Motor neuron (in vitro differentiated cells): ENCODE measurements around the gene CDX1. TPM values are rescaled to one million over a fixed set of nuclear protein-coding genes. Genes with fewer than 3 reads are reported as not detected.

Source experiments
- ATAC-seq, 8 experiments: fragments of 200-7000 bp; cut with Tn5 transposase; replicated peaks in 6 of 8; 2 replicates each; pipeline ENCODE4 v1.8.0; 2021; ENCODE audit warnings: mild to moderate bottlenecking in 8 of 8, moderate library complexity in 8 of 8
- H3K27ac ChIP-seq, 2 donors: fragments of 250-450 bp; sonication (Bioruptor Pico); 2 replicates each; pipeline ENCODE4 v1.9.0; 2021; ENCODE audit warnings: antibody characterized with exemption in 2 of 2, mild to moderate bottlenecking in 2 of 2, moderate library complexity in 1 of 2
- H3K4me1 ChIP-seq, 2 donors: fragments of 250-450 bp; sonication (Bioruptor Pico); replicated peaks in 1 of 2; 2 replicates each; pipeline ENCODE4 v1.6.1; 2021; ENCODE audit warnings: antibody characterized with exemption in 2 of 2, mild to moderate bottlenecking in 2 of 2, moderate library complexity in 1 of 2
- H3K4me3 ChIP-seq, 5 donors: fragments of 250-450 bp; sonication (Bioruptor Pico); 2 replicates each; pipeline ENCODE4 v1.9.0; 2021; ENCODE audit warnings: antibody characterized with exemption in 5 of 5, mild to moderate bottlenecking in 5 of 5, moderate library complexity in 4 of 5
- WGBS, 10 experiments: fragments of 450-650 bp; shearing (Covaris generic); methylation state at CpG; one replicate each; pipeline ENCODE4 v1.0.0; 2022; 5-methylcytosine and 5-hydroxymethylcytosine counted together
- in situ Hi-C, 9 experiments: fragments of 400-800 bp; cut with MboI; loops; one replicate each; pipeline ENCODE4 v1.15.0; 2021; ENCODE audit warnings: low sequenced_read_pairs in 9 of 9, low pct_unique_long_range_greater_than_20kb in 2 of 9; ENCODE audit not compliant: unreplicated experiment in 9 of 9
- total RNA-seq, 8 experiments: library from RNA; unstranded; fragments of 300-600 nt; gene quantifications; 2 replicates each; pipeline versions ENCODE4 v1.2.3 to v1.2.4, GENCODE V29; 2022

Gene CDX1
- under 1 TPM in 6 of 8 experiments, not detected in 2; 0.05 to 0.84 (median 0.36) TPM for total RNA-seq

DNA sequence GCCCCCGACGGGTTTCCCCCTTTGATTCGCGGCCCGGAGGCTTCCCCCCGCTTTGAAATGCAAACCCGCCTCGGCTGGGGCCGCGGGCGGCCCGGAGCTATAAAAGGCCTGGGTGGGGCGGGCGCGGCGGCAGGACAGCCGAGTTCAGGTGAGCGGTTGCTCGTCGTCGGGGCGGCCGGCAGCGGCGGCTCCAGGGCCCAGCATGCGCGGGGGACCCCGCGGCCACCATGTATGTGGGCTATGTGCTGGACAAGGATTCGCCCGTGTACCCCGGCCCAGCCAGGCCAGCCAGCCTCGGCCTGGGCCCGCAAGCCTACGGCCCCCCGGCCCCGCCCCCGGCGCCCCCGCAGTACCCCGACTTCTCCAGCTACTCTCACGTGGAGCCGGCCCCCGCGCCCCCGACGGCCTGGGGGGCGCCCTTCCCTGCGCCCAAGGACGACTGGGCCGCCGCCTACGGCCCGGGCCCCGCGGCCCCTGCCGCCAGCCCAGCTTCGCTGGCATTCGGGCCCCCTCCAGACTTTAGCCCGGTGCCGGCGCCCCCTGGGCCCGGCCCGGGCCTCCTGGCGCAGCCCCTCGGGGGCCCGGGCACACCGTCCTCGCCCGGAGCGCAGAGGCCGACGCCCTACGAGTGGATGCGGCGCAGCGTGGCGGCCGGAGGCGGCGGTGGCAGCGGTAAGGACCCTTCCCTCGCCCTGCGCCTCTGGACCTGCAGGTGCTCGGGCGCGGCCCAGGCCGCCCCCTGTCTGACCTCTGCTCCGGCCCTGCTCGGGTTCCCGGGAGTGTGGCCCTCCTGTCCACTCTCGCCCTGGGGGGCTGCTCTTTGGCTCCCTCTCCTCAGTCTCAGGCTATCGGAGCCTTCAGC, at the start of gene CDX1:
CDX1 (plus strand) TSS at position 129 of the 862 bp plus-strand sequence; CDS start at position 228, 99 bp downstream.
- in situ Hi-C loops, result loop anchor here in 1 of 9 experiments (25.0 kb wide), 1 partner anchor 170 kb away; no protein-coding TSS in a partner anchor

DNA sequence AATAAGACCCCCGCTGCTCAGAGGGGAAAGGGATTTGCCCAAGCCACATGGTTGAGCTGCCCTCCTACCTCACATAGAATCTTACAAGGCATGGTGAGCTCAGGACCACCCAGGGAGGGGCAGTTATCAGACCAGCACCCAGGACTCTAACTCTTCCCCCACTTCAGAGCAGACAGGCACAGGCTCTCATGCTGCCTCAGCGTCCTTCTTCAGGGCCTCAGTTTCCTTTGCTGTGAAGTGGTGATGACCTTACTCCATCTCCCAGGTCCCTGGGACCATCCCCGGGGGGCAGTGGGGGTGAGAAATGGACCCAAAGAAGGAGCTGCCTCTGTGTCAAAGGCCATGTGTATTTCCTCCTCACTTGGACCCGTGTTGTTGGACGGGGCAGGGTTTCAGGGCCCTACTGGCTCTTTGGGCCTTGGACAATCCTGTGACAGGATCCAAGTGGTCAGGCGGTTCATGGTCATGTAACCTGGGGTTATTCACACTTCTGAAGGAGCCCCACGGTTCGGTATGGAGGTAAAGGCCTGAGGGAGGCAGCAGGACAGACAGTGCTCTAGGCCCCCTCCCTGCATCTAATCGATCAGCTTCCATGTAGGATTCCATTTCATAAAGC, 48.5 kb upstream of the CDX1 start:
- in situ Hi-C loops, result no loop called here
- peaks cover 0 to 10% of the 10 kb centered on the region in 2 donors for H3K4me1 ChIP-seq
- H3K4me3 ChIP-seq, result no peak overlapping the region
- no peak for ATAC-seq
- H3K27ac ChIP-seq, result no peak overlapping the region
- 20 to 100% (median 80%) methylated on average over 1 to 3 of the region's 9 CpGs; no CpG with 5 or more reads in 3 of the 10 experiments for WGBS, 10 experiments

More for the DNA sequence above, at the start of gene CDX1:
- Histone ChIP-seq H3K4me1 (peaks cover 20 to 27% of the 10 kb centered on the region in 2 donors), H3K27ac (no peak within 1 kb of the TSS), H3K4me3 (no peak within 1 kb of the TSS)
- ATAC-seq, result peak in 3 of 8 experiments; percentile 9 to 37 (median 17)
- 4 to 93% methylated on average over 3 to 5 of the region's 93 CpGs; no CpG with 5 or more reads in 8 of the 10 experiments for WGBS, 10 experiments

DNA sequence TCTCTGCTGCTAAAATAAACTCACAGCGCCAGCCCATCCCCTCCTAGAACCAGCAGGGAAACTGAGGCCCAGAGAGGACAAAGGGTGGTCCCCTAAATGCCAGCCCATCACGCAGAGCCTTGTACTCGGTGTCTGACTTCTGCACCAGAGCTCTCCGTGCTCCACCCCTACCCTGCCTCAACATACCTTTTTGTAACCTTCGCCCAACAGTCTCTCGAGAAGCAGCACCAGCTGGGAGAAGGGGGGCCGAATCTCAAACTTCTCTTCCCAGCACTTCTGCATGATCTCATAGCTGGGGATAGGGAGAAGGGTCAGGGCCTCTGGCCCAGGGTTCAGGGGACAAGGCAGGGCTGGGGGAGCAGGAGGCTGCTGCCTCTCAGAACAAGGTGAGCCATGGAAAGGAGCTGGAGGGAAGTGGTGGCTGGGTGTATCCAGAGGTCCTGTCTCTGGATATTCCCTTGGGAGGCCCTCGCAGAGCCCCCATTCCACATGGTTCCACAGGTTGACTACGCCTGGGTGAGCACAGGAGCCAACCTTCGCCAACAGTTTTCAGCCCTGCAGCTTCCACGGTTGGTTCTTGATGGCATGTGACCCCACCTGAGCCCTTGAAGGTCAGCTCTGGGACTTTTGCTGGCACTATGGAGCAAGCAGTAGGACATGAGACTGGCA, 47.9 kb upstream of the CDX1 start:
- 80 to 91% (median 87%) methylated on average over 1 to 7 of the region's 11 CpGs; no CpG with 5 or more reads in 6 of the 10 experiments for WGBS, 10 experiments
- ATAC-seq, result no peak
- in situ Hi-C loops, result no loop called here
- no peak overlapping the region for H3K27ac ChIP-seq
- H3K4me1 ChIP-seq, result peaks cover 0 to 10% of the 10 kb centered on the region in 2 donors
- no peak overlapping the region for H3K4me3 ChIP-seq

DNA sequence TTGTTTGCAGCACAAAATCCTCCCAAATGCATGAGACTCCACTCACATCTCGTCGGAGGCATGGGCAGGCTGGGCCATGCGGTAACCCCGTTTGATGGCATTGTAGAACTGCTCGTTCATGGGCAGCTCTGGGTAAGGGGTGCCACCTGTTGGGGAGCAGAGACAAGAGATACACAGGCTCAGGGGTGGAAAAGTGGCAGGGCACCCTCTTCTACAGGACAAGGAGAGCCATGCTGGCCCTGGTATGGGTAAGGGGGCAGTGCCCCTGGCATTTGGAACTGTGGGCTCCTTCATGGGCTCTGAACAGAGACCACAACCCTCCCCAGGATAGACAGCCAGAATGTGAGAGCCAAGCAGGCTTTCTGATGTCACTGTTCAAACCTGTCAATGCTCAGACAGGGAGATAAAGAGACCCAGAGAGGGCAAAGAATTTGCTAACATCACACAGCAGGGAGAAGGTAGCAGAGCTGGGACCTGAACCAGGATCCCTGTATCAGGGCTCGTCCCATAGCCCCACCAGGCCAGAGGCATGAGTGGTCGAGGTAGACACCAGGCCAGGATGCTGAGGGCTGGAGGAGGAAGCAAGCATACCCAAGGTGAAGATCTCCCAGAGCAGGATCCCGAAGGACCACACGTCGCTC, 47.0 kb upstream of the CDX1 start:
- H3K4me1 ChIP-seq, result peaks cover 0 to 10% of the 10 kb centered on the region in 2 donors
- no peak overlapping the region for H3K27ac ChIP-seq
- WGBS, 10 experiments, result 20 to 87% (median 80%) methylated on average over 1 to 9 of the region's 10 CpGs; no CpG with 5 or more reads in 7 of the 10 experiments
- no peak for ATAC-seq
- no peak overlapping the region for H3K4me3 ChIP-seq
- in situ Hi-C loops, result loop anchor here in 2 of 9 experiments (10.0 kb wide), 2 partner anchors 95 to 105 kb away; no protein-coding TSS in a partner anchor

DNA sequence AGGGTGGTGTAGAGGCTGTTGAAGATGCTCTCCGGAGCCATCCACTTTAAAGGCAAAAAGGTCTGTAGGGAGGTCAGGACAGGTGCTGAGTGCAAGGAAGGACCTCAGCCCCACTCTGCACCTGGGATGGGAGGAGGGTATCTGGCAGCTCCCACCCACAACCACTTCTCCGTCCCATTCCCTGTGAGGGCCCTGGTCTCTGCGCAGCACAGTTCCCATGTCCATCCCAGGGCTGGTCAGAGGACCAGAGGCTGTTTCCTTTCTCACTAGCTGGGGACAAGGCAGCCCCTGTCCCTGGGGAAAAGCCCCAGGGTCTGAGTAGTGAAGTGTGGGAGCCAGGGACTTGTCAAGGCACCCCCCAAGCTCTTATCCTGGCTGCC, 46.5 kb upstream of the CDX1 start:
- ATAC-seq, result peak in 3 of 8 experiments; percentile 16 to 32 (median 29)
- in situ Hi-C loops, result loop anchor here in 2 of 9 experiments (10.0 kb wide), 2 partner anchors 95 to 105 kb away; no protein-coding TSS in a partner anchor
- whole genome bisulfite sequencing, 10 experiments, result 83% methylated on average over 1 of the region's 3 CpGs; no CpG with 5 or more reads in 9 of the 10 experiments
- no peak overlapping the region for H3K4me3 ChIP-seq
- peaks cover 0 to 10% of the 10 kb centered on the region in 2 donors for H3K4me1 ChIP-seq
- H3K27ac ChIP-seq, result no peak overlapping the region

DNA sequence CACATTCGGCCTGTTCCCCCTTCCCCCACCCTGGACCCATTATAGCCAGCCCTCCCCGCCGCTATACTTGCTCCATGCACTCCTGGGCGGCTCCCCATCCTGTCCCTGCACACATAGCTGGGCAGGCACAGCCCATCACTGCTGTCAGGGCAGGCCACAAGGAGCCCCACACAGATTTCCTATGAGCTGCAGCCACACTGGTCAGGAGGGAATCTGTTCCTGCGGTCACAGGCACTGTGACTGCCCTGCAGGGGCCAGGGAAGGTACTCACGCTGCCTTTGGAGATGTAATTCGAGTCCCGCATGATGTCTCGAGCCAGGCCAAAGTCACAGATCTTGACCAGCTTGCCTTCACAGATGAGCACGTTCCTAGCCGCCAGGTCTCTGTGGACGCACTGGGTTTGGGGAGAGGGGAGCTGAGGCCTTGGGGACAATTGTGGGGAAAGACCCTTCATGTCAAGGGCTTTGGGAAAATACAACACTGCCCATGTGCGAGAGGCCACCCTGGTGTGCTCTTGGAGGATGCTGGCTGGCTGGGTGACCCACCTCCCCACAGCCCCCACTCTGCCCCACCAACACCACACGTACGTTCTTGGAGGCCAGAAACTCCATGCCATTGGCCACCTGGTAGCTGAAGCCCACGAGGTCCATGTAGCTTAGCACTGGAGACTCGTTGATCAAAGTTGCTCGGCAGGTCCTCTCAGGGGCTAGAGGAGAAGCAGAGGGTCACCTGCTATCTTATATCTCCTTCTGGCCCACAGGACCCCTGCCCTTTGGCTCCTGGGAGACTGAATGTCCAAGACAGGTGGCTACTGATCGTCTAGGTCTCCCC, 45.7 kb upstream of the CDX1 start:
- Histone ChIP-seq H3K4me3 (no peak overlapping the region), H3K27ac (no peak overlapping the region), H3K4me1 (peaks cover 0 to 10% of the 10 kb centered on the region in 2 donors)
- peak in 5 of 8 experiments; percentile 60 to 83 (median 73) for ATAC-seq
- 67 to 100% (median 94%) methylated on average over 1 to 7 of the region's 19 CpGs; no CpG with 5 or more reads in 5 of the 10 experiments for whole genome bisulfite sequencing, 10 experiments
- in situ Hi-C loops, result loop anchor here in 2 of 9 experiments (10.0 kb wide), 2 partner anchors 94 to 104 kb away; no protein-coding TSS in a partner anchor

DNA sequence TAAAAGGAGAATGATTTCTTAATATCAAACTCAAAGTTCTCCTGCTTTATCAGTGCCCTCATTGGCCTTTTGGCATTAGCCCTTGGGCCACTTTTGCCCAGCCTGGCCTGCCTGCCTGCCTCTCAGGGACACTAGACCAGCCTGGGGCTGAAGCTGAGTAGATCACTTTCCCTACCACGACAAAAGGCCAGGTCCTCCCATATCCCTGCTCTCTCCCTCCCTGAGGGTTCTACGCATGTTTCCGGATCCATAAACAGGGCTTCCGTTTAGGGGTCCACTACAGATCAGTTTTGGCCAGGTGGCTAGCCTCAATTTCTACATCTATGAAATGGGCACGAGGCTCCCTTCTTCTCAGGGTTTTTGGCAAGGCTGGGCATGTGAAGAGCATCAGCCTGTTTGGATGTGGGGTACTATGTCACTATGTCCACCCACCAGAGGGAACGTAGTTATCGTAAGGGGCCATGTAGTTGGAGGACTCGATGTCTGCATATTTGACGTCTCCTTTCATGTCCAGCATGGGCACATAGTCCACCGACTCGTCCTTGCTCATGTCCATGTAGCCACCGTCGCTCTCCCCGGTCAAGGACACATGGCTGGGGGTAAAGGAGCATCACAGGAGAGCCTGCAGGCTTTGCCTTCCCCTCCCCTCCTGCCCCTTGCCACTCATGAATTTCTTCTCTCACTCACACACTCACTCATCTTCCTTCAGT, 45.0 kb upstream of the CDX1 start:
- no peak for ATAC-seq
- no peak overlapping the region for H3K4me3 ChIP-seq
- WGBS, 10 experiments, result 88 to 100% (median 95%) methylated on average over 1 to 10 of the region's 14 CpGs; no CpG with 5 or more reads in 2 of the 10 experiments
- in situ Hi-C loops, result loop anchor here in 2 of 9 experiments (10.0 kb wide), 2 partner anchors 93 to 103 kb away; no protein-coding TSS in a partner anchor
- no peak overlapping the region for H3K27ac ChIP-seq
- peaks cover 0 to 10% of the 10 kb centered on the region in 2 donors for H3K4me1 ChIP-seq

DNA sequence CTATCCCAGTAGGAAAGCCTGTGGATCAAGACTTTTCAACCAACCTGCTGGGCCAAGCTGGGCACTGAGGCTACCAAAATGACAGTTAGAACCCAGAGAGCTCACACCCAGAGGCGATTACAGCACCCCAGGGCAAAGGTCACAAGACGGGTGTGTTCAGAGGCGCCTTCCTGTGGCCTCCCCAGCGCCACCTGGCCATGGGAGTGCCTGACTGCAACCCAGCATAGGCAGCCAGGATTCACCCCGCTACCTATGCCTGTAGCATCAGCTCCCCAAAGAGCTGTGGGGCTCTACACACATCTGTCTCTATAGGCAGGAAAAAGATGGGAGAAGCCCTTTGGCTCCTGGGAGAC, 44.4 kb upstream of the CDX1 start:
- 40 to 100% (median 75%) methylated on average over 1 to 4 of the region's 5 CpGs; no CpG with 5 or more reads in 6 of the 10 experiments for WGBS, 10 experiments
- ATAC-seq, result peak in 3 of 8 experiments; percentile 43 to 73 (median 69)
- in situ Hi-C loops, result loop anchor here in 2 of 9 experiments (10.0 kb wide), 2 partner anchors 93 to 103 kb away; no protein-coding TSS in a partner anchor
- Histone ChIP-seq H3K27ac (no peak overlapping the region), H3K4me1 (peaks cover 0 to 10% of the 10 kb centered on the region in 2 donors), H3K4me3 (no peak overlapping the region)

DNA sequence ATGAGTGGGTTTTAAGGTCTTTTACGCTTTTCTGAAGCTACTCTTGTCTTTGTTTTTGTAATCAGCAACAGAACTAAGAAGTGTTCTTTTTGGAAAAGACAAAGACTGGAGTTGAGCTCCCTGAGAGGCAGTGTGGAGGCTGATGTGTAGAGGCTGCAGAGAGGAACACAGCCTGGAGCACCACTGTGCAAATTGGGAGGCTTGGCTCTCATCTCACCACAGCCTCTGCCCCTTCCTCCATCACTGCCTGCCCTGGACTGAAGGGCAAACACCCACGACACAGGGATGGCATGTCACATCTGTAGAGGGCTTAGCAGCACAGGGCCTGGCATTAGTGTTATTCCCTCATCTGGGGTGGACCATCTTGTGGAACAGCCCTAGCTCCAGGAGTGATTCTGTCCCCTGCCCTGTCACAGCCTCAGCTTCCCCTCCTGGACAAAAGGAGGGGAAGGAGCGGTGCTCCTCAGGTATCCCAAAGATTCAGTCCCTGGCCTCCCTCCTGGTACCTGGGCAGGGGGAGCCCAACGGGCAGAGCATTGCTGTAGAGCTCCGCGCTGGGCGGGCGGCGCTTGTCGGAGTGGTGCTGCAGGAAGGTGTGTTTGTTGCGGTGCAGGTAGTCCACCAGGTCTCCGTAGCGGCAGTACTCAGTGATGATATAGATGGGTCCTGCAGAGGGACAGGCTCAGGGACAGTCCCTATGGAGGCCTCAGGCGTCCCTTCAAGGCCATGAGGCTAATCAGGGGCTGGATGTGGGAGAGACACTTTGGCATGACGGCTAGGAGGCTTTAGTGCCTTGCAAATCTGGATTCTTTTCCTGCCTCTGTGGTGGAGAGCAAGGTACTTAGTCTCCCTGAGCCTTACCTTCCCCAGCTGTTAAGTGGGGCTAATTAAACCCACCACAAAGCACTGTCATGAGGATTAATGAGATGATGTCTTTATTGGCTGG, 43.8 kb upstream of the CDX1 start:
- Histone ChIP-seq H3K27ac (no peak overlapping the region), H3K4me3 (no peak overlapping the region), H3K4me1 (peaks cover 0 to 10% of the 10 kb centered on the region in 2 donors)
- in situ Hi-C loops, result loop anchor here in 2 of 9 experiments (10.0 kb wide), 2 partner anchors 92 to 102 kb away; no protein-coding TSS in a partner anchor
- no peak for ATAC-seq
- WGBS, 10 experiments, result 66 to 100% (median 87%) methylated on average over 1 to 4 of the region's 15 CpGs; no CpG with 5 or more reads in 2 of the 10 experiments

DNA sequence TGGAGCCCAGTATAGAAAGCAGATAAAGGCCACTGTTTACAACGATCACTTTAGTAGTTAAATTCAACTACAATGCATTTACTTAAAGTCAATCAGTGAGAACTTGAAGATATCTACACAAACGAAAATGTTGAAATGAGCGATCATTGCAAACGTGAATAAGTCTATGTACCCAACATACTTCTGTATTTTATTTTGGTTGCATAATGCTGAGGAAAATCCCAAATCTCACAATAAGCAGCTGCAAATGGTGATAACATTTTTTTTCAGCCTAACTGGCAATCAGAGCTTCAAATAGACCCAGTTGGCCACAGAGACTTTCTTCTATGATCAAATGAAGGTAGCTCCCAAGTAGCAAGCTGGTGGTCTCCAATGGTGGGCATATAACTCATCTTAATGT, 43.0 kb upstream of the CDX1 start:
- in situ Hi-C loops, result loop anchor here in 2 of 9 experiments (10.0 kb wide), 2 partner anchors 91 to 101 kb away; no protein-coding TSS in a partner anchor
- whole genome bisulfite sequencing, 10 experiments, result 50 to 84% (median 68%) methylated on average over 1 to 4 of the region's 4 CpGs; no CpG with 5 or more reads in 1 of the 10 experiments

More for the DNA sequence above, 43.0 kb upstream of the CDX1 start:
- H3K27ac ChIP-seq, result no peak overlapping the region
- H3K4me3 ChIP-seq, result no peak overlapping the region
- peaks cover 0 to 10% of the 10 kb centered on the region in 2 donors for H3K4me1 ChIP-seq
- no peak for ATAC-seq
